Suprapubic skin (tissue), 4 donors: ENCODE measurements around the gene CCNYL1. TPM values are rescaled to one million over a fixed set of nuclear protein-coding genes. Genes with fewer than 3 reads are reported as not detected.

Experiments
- DNase-seq, 2 donors: peaks; one replicate each; pipeline ENCODE4 v3.0.0-alpha.2; 2019; ENCODE audit warnings: low spot score in 2 of 2
- H3K27ac ChIP-seq: fragments of 200-600 bp; sonication (generic); one replicate; pipeline ENCODE4 v1.5.1; 2019
- H3K27me3 ChIP-seq: fragments of 200-600 bp; sonication (generic); one replicate; pipeline ENCODE4 v1.5.1; 2019
- H3K36me3 ChIP-seq: fragments of 200-600 bp; sonication (generic); one replicate; pipeline ENCODE4 v1.5.1; 2019
- H3K4me1 ChIP-seq: fragments of 200-600 bp; sonication (generic); one replicate; pipeline ENCODE4 v1.5.1; 2019
- H3K4me3 ChIP-seq: fragments of 200-600 bp; sonication (generic); one replicate; pipeline ENCODE4 v1.5.1; 2019; ENCODE audit warnings: mild to moderate bottlenecking
- H3K9me3 ChIP-seq: fragments of 200-600 bp; sonication (generic); one replicate; pipeline ENCODE4 v1.5.1; 2019
- CTCF ChIP-seq, 2 donors: fragments of 200-600 bp in 1 of 2; fragments of 450-650 bp in 1 of 2; sonication (generic) in 1 of 2; IDR thresholded peaks; one replicate each; pipeline ENCODE4 v1.5.1; 2016 to 2019; ENCODE audit warnings: antibody characterized with exemption in 2 of 2, mild to moderate bottlenecking in 1 of 2, moderate library complexity in 1 of 2
- EP300 ChIP-seq: sonication (generic); formaldehyde crosslinking; IDR thresholded peaks from one replicate; pipeline ENCODE4 v1.6.1; 2017; ENCODE audit warnings: antibody characterized with exemption
- POLR2A ChIP-seq, 2 donors: fragments of 450-650 bp; IDR thresholded peaks; one replicate each; pipeline ENCODE4 v1.6.1; 2017; ENCODE audit warnings: antibody characterized with exemption in 2 of 2, mild to moderate bottlenecking in 2 of 2, moderate library complexity in 2 of 2
- POLR2AphosphoS5 ChIP-seq, 3 donors: sonication (generic); formaldehyde crosslinking; IDR thresholded peaks; one replicate each; pipeline ENCODE4 v1.6.1; 2017; ENCODE audit warnings: antibody characterized with exemption in 3 of 3
- WGBS: methylation state at CpG from one replicate; pipeline ENCODE4 v1.1.5; 2018; 5-methylcytosine and 5-hydroxymethylcytosine counted together
- total RNA-seq, 4 donors: library from RNA; depleted of rRNA; stranded (reverse); fragments of >200 nt; gene quantifications; one replicate each; pipeline ENCODE4 v1.1.0, GENCODE V29; 2016

The CCNYL1 gene
- total RNA-seq, 4 donors from 2014 or later: 3.1 to 11.3 (median 5.4) TPM

GRCh38 chr2:207771421-207771820, 60.0 kb downstream of the CCNYL1 start:
- H3K36me3 ChIP-seq: peaks cover 7% of the 10 kb centered on the region
- no peaks in the 10 kb centered on the region for H3K9me3 ChIP-seq
- TF ChIP-seq POLR2AphosphoS5 (IDR thresholded peaks at IDR 0.05): no peak
- no peak for TF ChIP-seq POLR2A (IDR thresholded peaks at IDR 0.05)
- TF ChIP-seq CTCF (IDR thresholded peaks at IDR 0.05): no peak
- no peak for TF ChIP-seq EP300
- WGBS: 57% methylated on average over 14 of the region's 14 CpGs
- peaks cover 36% of the 10 kb centered on the region for H3K4me1 ChIP-seq
- peak overlapping the region; percentile 77 for H3K4me3 ChIP-seq
- DNase-seq: no peak
- no peaks in the 10 kb centered on the region for H3K27me3 ChIP-seq
- peak overlapping the region; percentile 32 for H3K27ac ChIP-seq

- no peak overlapping the region for H3K4me3 ChIP-seq
- no peaks in the 10 kb centered on the region for H3K9me3 ChIP-seq
- H3K27me3 ChIP-seq: no peaks in the 10 kb centered on the region
- H3K4me1 ChIP-seq: peaks cover 36% of the 10 kb centered on the region
- peaks cover 2% of the 10 kb centered on the region for H3K36me3 ChIP-seq
- TF ChIP-seq CTCF (IDR thresholded peaks at IDR 0.05) (no peak), EP300 (no peak), POLR2A (IDR thresholded peaks at IDR 0.05) (no peak), POLR2AphosphoS5 (IDR thresholded peaks at IDR 0.05) (no peak)
- DNase-seq: no peak
- no peak overlapping the region for H3K27ac ChIP-seq
- 76% methylated on average over 13 of the region's 13 CpGs for WGBS
Measured at GRCh38 chr2:207772081-207772843, 60.8 kb downstream of the CCNYL1 start.

- Histone ChIP-seq H3K27ac (no peak overlapping the region), H3K9me3 (no peaks in the 10 kb centered on the region), H3K4me1 (peaks cover 30% of the 10 kb centered on the region), H3K27me3 (no peaks in the 10 kb centered on the region), H3K4me3 (no peak overlapping the region), H3K36me3 (no peaks in the 10 kb centered on the region)
- no peak for TF ChIP-seq POLR2AphosphoS5 (IDR thresholded peaks at IDR 0.05)
- no peak for TF ChIP-seq POLR2A (IDR thresholded peaks at IDR 0.05)
- no peak for TF ChIP-seq CTCF (IDR thresholded peaks at IDR 0.05)
- TF ChIP-seq EP300: no peak
- DNase-seq: no peak
- 93% methylated on average over 13 of the region's 13 CpGs for WGBS
Measured at GRCh38 chr2:207772844-207773205, 61.4 kb downstream of the CCNYL1 start.

- no peaks in the 10 kb centered on the region for H3K27me3 ChIP-seq
- 68% methylated on average over 3 of the region's 3 CpGs for WGBS
- no peaks in the 10 kb centered on the region for H3K9me3 ChIP-seq
- no peak overlapping the region for H3K27ac ChIP-seq
- H3K4me3 ChIP-seq: no peak overlapping the region
- H3K36me3 ChIP-seq: no peaks in the 10 kb centered on the region
- DNase-seq: no peak
- peaks cover 10% of the 10 kb centered on the region for H3K4me1 ChIP-seq
- TF ChIP-seq CTCF (IDR thresholded peaks at IDR 0.05): no peak
- no peak for TF ChIP-seq POLR2AphosphoS5 (IDR thresholded peaks at IDR 0.05)
- TF ChIP-seq EP300: no peak
- TF ChIP-seq POLR2A (IDR thresholded peaks at IDR 0.05): no peak
Measured at GRCh38 chr2:207775473-207775872, 64.0 kb downstream of the CCNYL1 start.

- H3K27ac ChIP-seq: no peak overlapping the region
- TF ChIP-seq POLR2A (IDR thresholded peaks at IDR 0.05) (no peak), POLR2AphosphoS5 (IDR thresholded peaks at IDR 0.05) (no peak), CTCF (IDR thresholded peaks at IDR 0.05) (no peak), EP300 (no peak)
- H3K4me1 ChIP-seq: no peaks in the 10 kb centered on the region
- H3K4me3 ChIP-seq: no peak overlapping the region
- 87% methylated on average over 6 of the region's 6 CpGs for WGBS
- H3K36me3 ChIP-seq: no peaks in the 10 kb centered on the region
- no peaks in the 10 kb centered on the region for H3K9me3 ChIP-seq
- DNase-seq: no peak
- no peaks in the 10 kb centered on the region for H3K27me3 ChIP-seq
Measured at GRCh38 chr2:207777124-207777523, 65.7 kb downstream of the CCNYL1 start.
